HG02571 (cell line): Measurements from ENCODE around the gene SMIM30.
"Not testable (repeated sequence)": the region's sequence is repeated elsewhere in the genome, so short reads cannot be mapped to it uniquely, and the experiment has no call there.

ENCODE experiments used
- ATAC-seq: cut with Tn5 transposase; IDR thresholded peaks from one replicate; pipeline ENCODE4 v1.9.1; 2021; ENCODE audit warnings: mild to moderate bottlenecking, moderate library complexity; ENCODE audit not compliant: unreplicated experiment

SMIM30 gene

GRCh38 chr7:113118074-113118959 is at the start of gene SMIM30:
Gene SMIM30 (minus strand): TSS chr7:113118554. CDS start chr7:113117578, 976 bp downstream.
- peak; percentile 100 for ATAC-seq

GRCh38 chr7:113166176-113166575 is 47.8 kb upstream of the SMIM30 start:
- ATAC-seq, result not testable (repeated sequence)

- no peak for ATAC-seq
These were observed 42.7 kb upstream of the SMIM30 start for GRCh38 chr7:113161050-113161449.

GRCh38 chr7:113159746-113160339 is 41.5 kb upstream of the SMIM30 start:
- ATAC-seq, result peak; percentile 66

- ATAC-seq, result no peak
These were observed 40.4 kb upstream of the SMIM30 start for GRCh38 chr7:113158756-113159155.

- no peak for ATAC-seq
These were observed 35.8 kb upstream of the SMIM30 start for GRCh38 chr7:113154117-113154516.

GRCh38 chr7:113144817-113145216 is 26.5 kb upstream of the SMIM30 start:
- ATAC-seq, result no peak

GRCh38 chr7:113143486-113144257 is 25.3 kb upstream of the SMIM30 start:
- peak; percentile 46 for ATAC-seq

- peak; percentile 68 for ATAC-seq
These were observed 24.2 kb upstream of the SMIM30 start for GRCh38 chr7:113142385-113143119.

- no peak for ATAC-seq
These were observed 23.4 kb upstream of the SMIM30 start for GRCh38 chr7:113141803-113142202.

- ATAC-seq, result no peak
These were observed 22.6 kb upstream of the SMIM30 start for GRCh38 chr7:113140956-113141355.

- ATAC-seq, result no peak
These were observed 18.9 kb upstream of the SMIM30 start for GRCh38 chr7:113137241-113137640.

GRCh38 chr7:113134025-113134424 is 15.7 kb upstream of the SMIM30 start:
- ATAC-seq, result no peak

- ATAC-seq, result no peak
These were observed 13.0 kb upstream of the SMIM30 start for GRCh38 chr7:113131367-113131766.

- ATAC-seq, result no peak
These were observed 9.7 kb upstream of the SMIM30 start for GRCh38 chr7:113128031-113128430.

GRCh38 chr7:113125728-113126127 is 7.4 kb upstream of the SMIM30 start:
- no peak for ATAC-seq

- ATAC-seq, result no peak
These were observed 4.4 kb upstream of the SMIM30 start for GRCh38 chr7:113122744-113123143.

GRCh38 chr7:113120647-113121046 is 2.3 kb upstream of the SMIM30 start:
- no peak for ATAC-seq

- ATAC-seq, result no peak
These were observed 1.1 kb upstream of the SMIM30 start for GRCh38 chr7:113119429-113119828.

- ATAC-seq, result not testable (repeated sequence)
These were observed 980 bp downstream of the SMIM30 start for GRCh38 chr7:113117374-113117774.

GRCh38 chr7:113113912-113114311 is 4.4 kb downstream of the SMIM30 start:
- no peak for ATAC-seq
